ENCODE measurements around the gene ATP8B3.

The ATP8B3 gene

DNA sequence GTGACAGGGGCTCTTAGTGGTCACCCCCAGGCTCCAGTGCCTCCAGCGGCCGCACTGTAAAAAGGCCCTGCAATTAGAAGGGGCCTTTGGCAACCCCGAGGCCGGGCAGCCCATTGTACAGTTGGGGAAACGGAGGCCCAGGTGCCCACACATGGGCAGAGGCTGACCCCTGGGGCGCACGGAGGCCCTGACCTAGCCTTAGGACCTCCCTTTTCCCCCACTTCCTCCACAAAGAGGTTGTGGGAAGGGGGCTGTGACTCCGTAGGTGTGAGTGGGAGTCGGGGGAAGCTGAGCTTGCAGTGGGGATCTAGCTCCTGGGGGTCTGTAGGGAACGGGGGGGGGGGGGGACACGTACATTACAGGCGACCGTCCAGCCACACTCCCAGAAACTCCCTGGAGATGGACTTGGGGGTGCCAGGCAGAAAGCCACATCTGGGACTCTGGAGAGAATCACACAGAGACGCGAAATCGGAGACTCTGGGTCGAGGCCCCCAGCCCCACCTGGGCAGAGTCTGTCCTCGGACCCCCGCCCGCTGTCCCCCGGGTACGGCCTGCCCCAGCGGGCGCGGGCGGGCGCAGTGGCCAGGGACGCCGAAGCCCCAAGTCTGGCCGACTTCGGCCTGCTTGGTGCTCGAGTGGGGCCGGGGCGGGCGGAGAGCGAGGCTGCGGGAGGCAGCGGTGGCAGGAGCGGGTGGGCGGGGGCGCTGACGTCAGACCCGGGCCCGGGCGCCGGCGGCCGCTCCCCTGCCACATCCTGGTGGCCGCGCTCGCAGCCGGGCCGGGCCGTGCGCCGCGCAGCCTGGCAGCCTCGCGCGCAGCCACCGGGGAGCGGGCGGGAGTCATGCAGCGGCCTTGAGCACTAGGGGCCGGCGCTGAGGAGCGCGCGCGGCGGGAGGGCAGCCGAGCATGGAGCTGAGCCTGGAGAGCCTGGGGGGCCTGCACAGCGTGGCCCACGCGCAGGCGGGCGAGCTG lies 59.0 kb downstream of the ATP8B3 start, which contains the start of gene ONECUT3:
TSS of gene ONECUT3 (plus strand) at position 750 of the 972 bp plus-strand sequence. CDS start at position 907, 157 bp downstream.
- no peak for DNase-seq

DNA sequence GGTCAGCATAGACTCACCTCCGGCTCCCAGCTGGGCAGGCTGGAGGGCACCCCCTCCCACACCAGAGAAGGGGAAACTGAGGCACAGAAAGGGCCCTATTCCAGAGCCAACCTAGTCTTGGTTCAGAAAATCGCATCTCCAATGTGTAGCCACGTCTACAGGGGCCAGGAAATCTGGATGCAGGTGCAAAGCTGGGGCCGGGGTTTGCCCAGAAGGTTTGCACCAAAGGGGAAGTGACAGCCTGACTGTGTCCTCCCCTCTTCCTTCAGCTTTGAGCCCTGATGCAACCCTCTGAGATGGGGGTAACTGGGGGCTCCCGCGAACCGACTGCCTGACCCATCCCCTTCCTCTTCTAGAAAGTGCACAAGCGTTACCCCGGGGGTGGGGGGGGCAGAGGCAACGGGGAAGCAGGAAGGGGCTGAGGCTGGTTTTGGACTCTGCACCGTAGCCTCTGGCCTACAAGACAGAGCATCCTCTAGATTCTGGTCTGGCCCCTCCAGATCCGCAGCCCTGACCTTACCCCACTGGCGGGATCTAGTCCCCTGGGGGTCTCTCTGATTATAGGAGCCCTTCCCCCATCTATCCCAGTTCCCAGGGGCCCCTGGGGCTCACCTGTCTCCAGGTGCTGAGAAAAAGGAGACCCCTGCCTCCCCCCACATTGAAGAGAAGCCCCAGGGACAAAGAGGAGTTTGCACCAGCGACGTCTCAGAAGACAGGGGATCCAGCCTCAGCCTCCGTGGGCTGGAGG lies 59.9 kb downstream of the ATP8B3 start:
- no peak for DNase-seq

DNA sequence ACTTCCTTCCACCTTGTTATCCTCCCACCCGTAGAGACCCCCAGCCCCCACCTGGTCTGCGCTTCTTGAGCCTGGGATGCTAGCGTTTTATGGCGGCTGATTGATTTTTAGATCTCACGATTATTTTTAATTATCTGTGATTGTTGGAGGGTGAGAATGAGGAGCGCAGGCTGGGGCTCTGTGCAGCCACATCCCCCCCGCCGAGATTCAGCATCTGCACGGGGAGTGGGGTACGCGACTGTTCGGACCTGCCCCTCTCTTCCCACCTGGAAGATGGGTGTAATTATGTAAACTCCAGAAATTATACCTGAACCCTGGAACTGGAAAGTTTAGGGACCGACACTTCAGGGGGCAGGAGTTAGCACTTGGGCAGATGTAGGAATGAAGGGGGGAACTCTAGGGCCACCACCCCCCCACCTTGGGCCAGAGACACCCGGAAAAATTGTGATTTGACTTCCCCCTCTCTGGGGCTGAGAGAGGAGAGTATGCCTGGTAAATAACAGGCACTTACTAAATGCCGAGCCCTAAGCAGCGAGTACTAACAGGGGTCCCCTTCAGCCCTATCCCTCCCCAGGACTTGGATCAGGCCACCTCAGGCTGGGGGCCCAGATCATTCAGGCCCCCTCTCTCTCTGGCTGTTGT lies 60.6 kb downstream of the ATP8B3 start:
- DNase-seq: no peak

DNA sequence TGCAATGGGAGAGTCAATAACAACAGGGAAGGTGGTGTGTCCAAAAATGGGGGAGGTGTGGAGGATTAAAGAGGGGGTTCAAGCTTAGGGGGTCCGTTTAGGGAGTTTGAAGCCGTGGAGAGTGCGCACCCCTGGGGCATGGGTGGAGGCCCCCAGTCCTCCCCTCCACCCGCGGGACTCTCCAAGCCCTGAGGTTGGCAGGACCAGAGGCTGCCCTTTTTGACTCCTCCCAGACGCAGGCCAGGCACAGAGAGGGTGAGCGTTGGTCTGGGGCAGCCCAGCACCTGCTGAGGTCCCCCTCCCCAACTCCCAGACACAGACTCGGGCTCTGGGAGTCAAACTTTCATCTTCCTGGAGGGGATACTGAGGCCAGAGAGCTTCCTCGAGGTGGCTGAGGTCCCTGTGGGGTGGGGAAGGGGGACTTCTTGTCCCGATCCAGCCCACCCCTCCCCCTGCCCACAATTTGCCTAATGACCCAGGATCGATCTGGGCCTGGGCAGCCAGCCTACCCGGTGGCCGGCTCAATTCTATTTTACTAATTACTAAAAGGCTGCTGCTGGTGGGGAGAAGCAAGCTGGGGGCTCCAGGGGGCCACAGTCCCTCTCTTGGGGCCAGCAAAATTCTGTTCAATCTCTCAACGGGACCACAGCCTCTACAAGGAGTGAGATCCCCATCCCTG lies 61.6 kb downstream of the ATP8B3 start:
- no peak for DNase-seq

DNA sequence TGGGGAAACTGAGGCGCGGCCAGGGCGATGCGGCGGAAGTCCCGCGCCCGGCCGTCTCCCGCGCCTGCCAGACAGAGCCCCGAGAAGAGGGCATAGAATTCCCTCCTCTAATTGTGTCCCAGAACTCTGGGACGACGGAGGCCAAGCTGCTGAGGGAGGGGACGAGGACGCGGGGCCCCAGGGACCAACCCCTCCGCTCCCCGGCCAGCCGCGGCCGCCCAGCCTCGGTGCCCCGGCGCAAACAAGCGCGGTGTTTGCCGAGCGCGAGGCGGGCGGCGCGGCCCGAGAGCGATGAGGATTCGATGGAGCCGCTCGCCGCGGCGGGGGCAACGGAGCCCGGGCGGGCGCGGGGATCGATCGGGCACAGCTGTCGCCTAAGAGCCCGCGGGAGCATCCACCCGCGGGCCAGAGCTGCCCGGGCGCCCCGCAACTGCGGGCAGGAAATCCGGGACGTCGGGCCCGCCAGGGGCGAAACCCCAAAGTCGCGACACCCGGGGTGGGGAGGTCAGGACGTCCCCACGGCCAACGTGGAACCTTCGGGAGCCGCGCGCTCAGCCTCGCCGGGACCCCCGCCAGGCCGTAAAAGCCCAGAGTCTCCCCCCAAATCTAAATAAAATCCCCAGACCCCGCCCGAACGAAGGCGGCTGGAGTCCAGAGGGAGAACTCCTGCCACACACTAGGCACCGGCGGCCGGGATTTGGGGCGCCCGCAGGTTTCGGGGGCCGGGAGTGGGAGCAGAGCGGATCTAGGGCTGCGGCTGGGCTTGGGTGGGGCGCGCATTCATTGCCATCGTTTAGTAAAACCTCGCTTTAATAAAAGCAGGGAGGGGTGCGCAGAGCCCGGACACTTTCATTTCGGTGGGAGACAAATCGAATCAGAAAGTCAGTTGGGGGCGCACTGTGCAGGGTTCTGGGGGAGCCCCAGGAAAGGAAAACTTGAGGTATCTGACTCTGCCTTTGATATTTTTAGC lies 62.4 kb downstream of the ATP8B3 start:
- DNase-seq: no peak

DNA sequence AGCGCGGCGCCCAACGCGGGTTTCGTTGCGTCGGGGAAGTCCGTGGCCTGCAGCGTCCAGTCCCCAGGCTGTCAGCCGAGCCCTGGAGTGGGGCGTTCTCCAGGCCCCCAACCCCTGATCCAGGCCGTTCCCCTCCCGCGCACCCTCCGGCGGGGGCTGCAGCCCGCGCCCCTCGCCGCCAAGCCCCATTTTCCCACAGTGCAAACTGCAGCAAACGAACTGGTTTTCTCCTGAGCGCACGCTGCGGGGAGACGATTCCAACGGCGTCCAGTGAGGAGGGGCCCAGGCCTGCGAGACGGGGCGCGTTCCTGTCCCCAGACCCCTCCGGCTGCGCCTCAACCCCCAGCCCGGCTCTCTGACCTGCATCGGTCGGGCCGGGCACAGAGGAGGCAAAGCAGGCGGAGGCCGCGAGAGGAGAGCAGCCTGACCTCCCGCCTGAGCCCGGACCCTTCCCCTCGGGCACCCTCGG lies 63.2 kb downstream of the ATP8B3 start:
- DNase-seq: no peak

DNA sequence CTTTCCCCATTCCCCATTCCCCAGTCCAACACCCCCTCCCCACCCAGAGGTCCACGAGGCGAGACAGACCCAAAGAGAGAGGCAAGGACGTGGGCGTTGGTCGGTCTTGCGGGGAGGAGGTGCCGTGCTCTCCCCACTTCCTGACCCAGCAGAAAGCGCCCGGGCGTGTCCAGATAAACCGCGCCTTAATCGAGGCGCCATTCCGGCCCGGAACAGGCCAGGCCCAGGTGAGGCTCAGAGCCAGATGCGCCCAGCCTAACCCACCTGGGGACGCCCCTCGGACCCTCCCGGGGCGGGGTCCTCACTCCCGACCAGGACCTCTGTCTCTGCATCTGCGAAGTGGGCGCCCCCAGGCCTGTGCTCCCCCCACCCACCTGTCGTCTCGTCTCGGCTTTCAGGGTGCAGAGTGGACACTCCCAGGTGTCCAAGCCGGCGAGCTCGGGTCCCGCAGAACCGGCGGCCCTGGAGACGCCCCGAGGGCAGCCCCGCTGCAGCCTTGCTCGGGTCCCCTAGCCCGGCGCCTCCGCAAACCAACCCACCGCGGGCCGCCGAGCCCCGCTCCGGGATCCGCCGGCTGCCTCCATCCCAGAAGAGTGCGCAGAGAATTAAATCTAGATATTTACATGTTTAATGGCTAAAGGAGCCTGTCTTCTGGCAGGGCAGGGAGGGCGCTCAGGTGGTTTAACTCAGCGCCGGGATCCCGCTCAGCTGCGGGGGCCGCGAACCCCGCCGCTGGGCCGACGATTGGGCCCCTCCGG lies 63.8 kb downstream of the ATP8B3 start:
- no peak for DNase-seq

DNA sequence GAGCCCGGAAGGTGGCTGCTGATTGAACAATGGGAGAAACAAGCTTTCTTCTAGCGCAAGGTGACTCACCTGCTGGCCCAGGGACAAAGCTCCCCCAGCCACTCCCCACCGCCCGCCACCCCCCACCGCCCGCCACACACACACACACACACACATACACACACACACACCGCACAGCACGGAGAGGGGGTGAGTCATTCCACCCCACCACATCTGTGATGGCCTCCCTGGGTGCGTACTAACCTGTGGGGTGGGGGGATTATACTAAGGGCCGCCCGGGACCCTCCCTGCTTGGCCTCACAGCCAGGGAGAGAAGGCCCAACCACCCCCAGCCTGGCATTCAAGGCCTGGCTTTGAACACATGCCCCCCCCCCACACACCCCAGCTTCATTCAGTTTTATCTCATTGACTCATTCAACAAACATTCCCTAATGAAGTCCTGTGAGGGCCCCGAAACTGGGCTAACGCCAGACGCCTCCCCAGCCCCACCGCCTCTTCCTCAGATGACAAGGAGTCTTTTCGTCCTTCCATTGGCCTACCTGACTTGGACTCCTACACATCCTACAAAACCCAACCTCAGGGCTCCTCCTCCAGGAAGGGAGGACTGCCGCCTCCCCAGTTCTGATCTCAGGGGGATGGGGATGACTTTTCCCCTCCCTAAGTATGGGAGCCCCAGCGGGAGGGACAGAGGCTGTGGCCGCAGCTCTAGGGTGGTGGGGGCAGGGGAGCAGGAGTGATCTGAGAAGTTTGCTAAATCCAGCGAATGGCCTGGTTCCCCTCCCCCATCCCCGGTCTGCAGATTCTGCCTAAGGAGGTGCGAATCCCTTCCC lies 64.6 kb downstream of the ATP8B3 start:
- DNase-seq: no peak

DNA sequence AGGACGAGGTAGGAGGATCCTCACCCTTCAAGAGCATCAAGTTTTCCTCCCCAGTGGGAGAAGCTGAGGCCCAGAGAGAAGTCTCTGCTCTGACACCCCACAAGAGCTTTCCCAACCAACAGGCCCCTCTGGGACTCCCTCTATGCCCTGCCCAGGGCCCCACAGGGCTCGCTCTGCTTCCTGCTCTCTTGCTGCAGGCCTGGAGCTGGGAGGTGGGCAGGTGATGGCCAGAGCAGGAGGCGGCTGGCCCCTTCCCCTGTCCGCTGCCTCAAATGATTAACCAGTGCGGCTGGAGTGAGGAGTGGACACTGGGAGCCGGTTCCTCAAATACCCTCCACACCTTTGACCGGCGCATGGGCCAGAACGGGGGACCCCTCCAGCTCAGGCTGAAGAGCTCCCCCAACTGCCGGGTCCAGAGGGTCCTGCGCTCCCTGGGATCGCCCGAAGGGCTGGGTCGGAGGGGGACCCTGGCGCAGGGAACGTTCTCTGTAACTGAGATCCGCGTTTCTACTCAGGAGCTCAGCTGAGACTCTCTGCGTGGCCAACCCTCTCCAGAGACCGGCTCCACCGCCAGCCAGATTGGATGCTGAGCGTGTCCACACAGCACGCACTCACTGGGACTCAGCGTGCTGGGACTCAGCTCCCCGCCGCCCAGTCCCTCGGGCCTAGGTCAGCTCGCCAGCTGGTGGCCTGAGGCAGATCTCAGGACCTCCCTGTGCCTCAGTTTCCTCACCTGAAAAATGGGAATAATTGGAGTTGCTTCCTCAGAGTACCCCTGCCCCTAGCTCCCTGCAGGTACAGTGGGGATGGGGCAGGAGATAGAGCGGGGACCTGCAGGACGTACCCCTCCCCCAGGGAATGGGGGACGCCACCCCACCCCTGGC lies 65.4 kb downstream of the ATP8B3 start:
- DNase-seq: no peak

DNA sequence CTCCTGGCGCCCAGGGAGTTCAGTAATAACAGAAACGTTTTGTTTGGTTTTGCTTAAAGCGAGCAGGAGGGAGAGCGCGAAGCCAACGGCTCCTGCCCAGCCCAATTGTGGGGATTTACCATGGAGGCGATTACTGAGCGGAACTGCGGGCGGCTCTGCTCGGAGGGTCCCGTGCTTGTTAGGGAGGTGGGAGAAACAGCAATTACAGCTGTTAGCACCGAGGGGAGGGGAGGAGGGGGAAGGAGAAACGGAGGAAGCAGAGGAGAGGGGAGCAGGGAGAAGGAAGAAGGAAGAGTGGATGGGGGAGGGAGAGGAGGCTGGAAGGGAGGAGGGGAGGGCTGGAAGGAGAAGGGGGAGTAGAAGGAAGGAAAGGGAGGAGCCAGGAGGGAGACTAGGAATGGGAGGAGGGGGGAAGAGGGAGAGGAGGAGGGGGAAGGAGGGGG lies 66.5 kb downstream of the ATP8B3 start:
- no peak for DNase-seq

DNA sequence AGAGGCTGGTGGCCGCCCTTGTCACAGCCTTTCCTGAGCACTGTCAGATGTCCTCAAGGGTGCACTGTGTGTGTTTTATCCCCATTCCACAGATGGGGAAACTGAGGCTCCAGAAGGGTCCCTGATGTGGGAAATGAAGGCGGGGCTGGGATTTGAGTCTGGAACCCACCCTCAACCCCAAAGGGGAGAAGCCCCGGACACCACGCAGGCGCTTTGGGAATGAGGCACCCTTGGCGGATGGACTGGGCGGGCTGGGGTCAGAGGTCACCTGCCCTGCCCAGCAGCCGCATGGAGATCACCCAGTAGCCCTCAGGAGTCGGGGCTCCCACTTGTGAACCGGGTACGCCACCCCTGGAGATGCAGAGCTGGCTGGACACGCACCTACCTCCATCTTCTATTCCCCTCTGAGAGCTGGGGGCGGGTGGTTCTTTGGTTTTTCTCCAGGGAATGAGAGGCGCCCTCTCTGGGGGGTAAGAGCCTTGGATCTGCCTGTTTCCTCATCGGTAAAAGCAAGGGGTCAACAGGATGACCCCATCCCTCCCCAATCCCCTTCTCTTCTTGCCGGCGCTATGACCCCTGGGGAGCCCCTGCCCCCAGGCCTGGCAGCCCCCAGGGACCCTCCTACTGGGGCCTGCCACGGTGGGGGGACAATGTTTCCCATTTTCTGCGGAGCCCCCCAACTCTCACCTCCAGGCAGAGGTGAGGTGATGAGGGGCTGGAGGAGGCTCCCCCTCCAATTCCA lies 67.1 kb downstream of the ATP8B3 start:
- DNase-seq: no peak

DNA sequence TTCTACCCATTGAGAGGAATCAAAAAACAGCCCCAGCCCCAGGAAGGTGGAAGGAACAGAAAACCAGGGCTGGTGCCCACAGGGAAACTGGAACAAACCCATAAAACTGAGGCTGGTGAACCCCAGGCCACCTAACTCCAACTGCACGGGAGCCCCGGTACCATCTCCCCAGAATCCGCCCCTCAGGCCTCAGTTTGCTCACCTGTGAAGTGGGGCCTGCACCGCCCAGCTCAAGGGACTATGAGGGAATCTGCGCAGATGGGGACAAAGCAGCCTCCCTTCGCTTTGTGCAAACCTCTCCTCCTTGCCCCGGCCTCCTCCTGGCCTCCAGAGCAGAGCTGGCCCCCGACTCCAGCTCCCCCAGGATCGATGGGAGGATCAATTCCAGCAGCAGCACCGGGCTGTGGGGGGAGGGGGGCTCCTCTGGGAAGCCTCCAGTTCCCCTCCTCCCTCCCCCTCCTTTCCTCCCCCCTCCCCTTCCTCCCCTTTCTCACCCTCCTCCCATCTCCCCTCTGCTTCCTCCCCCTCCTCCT lies 67.9 kb downstream of the ATP8B3 start:
- DNase-seq: no peak

DNA sequence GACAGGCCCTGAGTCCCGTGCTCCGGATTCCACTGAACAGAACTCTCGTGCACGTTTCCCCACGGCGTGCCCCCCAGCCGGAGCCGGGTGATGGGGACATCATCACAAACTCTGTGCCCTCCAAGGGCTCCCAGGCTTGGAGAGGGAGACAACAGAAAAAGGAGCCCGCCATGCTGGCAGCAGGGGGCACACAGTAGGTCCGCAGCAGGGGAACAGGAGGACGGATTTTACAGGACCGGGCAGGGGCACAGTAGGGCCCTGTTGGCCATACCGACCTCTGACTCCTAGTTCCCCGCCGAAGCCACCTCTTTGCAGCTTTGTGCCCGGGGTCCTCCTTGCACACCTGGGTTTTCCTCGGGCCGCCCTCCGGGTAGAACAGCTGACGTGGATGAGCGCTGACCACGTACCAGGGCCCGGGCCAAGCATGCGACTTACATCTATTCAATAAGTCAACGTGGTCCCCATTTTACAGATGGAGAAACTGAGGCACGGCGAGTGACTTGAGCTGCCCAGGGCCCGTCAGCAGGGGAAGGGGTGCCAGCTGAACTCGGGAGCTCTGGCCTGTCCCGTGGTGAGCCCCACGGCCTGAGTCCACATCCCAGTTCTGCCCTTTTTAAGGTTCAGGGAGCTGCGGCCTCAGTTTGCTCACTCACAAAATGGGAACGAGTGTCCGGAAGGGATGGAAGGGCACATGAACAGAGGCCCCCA lies 68.9 kb downstream of the ATP8B3 start:
- DNase-seq: no peak

DNA sequence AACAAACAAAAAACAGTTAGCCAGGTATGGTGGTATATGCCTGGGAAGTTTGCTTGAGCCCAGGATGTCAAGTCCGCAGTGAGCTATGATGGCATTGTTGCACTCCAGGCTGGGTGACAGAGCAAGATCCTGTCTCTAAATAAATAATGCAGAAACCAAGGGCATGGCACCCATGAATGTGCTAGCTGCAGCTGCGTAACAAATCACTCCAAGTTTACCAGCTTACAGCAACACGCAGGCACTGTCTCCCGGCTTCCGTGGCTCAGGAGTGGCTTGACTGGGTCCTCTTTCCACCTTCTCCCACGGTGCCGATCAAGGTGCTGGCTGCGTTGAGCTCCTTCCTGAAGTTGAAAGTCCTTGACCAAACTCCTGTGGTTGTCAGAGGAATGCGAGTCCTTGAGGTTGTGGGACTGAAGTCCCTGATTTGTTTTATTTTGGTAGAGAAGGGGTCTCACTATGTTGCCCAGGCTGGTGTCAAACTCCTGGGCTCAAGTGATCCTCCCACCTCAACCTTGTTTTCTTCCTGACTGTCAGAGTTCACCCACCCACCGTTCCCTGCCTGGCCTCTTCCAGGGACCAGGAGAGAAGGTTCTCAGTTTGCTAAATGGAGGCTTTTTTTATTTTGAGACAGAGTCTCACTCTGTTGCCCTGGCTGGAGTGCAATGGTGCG lies 72.0 kb downstream of the ATP8B3 start:
- no peak for DNase-seq

DNA sequence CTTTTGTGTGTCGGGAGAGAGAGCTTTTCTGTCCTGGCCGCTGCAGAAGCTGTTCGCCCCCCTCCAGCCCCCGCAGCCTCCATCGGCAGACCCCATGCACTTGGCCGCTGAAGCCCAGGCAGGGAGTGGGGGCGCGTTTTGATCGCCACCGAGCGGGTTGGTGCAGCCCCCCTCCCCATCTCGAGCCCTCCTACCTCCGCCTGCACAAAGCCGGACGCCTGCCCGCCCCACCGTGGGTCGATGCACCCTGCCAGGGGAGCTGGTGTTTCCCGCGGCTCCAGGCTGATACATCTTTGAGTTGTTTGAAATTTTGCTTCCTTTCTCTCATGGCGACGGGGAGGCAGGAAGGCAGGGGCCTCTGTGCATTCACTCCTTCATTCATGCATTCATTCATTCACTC lies 75.1 kb downstream of the ATP8B3 start:
- DNase-seq: no peak

DNA sequence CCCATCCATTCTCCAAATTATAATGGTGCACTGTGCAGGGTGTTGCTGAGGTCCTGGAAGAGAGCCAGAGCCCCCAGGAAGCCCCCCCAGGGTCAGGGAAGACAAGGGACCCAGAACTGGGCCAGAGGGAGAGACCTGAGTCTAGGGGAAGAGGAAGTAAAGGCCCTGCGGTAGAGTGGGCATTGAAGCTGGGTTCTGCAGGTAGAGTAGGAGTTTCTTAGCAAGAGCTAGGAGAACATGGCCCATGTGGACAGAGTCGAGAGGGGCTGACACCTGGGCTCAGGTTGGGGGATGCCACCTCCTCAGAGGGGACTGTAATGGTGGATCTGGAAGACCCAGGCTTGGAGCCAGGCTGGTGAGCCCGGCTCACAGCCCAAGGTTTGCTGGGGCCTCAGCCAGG lies 75.8 kb downstream of the ATP8B3 start:
- no peak for DNase-seq

All from activated effector memory CD4-positive, alpha-beta T cell treated with anti-CD3 and anti-CD28 coated beads, Interleukin-2, amount 50 U/mL, for 16 hours (primary cell).